Skin epidermis (tissue), 12 donors: ENCODE measurements around the gene CTDNEP1.

Experiments used
- H3K27ac ChIP-seq, 21 experiments: fragments of 200-600 bp; sonication (generic) in 11 of 21; one replicate each; pipeline ENCODE4 v1.5.0; 2020; ENCODE audit warnings: mild to moderate bottlenecking in 3 of 21, inconsistent platforms in 2 of 21, moderate library complexity in 2 of 21
- H3K4me3 ChIP-seq, 7 experiments: fragments of 200-600 bp; sonication (generic) in 2 of 7; one replicate each; pipeline ENCODE4 v1.5.0; 2020; ENCODE audit warnings: inconsistent platforms in 2 of 7, mild to moderate bottlenecking in 2 of 7, moderate library complexity in 1 of 7

The CTDNEP1 gene

GRCh38 chr17:7237266-7237760 is 14.2 kb downstream of the CTDNEP1 start:
- Histone ChIP-seq H3K4me3 (peak overlapping the region; percentile 78 to 98 (median 94)), H3K27ac (peak overlapping the region; percentile 87 to 100 (median 97))

DNA sequence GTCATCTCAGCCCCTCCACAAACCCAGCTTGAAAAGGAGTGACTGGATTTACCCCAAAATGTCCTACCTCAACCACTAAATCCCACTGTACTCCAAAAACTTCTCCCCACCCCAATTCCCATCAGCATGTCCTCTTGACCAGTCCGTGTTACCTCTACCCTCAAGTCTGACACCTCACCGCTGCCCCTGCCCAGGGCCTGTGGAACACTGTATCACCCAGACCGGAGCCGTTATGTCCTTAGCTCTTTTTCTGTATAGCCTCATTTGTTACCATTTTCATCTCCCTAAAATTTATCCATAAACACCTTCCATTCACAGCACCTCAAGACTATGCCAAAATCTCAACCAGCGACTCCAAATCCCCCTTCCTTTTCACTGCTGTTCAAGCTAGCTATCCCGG is 14.7 kb downstream of the CTDNEP1 start:
- no peak overlapping the region for H3K4me3 ChIP-seq
- peak overlapping the region in 10 of 21 experiments; percentile 92 to 100 (median 96) for H3K27ac ChIP-seq

- peak overlapping the region in 7 of 21 experiments; percentile 19 to 97 (median 49) for H3K27ac ChIP-seq
- H3K4me3 ChIP-seq, result no peak overlapping the region
Measured at GRCh38 chr17:7235693-7236665, 15.6 kb downstream of the CTDNEP1 start.

- peak within 1 kb of the TSS; percentile 16 to 95 (median 89) for H3K27ac ChIP-seq
- H3K4me3 ChIP-seq, result peak within 1 kb of the TSS; percentile 67 to 96 (median 78)
Measured at GRCh38 chr17:7234083-7234951, 17.2 kb downstream of the CTDNEP1 start, which contains the start of gene DVL2. DVL2 (minus strand) TSS chr17:7234517; CDS start chr17:7234262, 255 bp downstream.

DNA sequence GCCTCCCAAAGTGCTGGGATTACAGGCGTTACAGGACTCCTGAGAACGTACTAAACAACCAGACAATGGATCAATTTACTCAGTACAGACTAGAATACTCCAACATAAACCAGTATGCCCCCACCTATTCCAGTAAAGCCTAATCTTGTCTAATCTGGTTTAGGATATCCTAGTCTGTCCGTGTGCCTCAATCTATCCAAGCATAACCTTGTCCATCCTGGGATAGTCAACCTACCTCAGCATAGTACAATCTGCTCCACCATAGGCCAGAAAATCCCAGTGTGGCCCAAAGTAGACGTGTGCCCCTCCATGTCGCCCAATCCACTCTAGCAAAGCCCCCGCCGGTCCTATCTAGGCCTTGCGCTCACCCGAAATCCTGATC is 17.8 kb downstream of the CTDNEP1 start:
- peak overlapping the region; percentile 16 to 95 (median 89) for H3K27ac ChIP-seq
- H3K4me3 ChIP-seq, result peak overlapping the region; percentile 67 to 96 (median 78)

GRCh38 chr17:7232114-7232513 is 19.4 kb downstream of the CTDNEP1 start:
- H3K27ac ChIP-seq, result no peak overlapping the region
- H3K4me3 ChIP-seq, result no peak overlapping the region

GRCh38 chr17:7229504-7229903 is 22.0 kb downstream of the CTDNEP1 start:
- Histone ChIP-seq H3K27ac (peak overlapping the region in 1 of 21 experiments; percentile 1), H3K4me3 (no peak overlapping the region)

GRCh38 chr17:7228920-7229319 is 22.6 kb downstream of the CTDNEP1 start:
- H3K4me3 ChIP-seq, result no peak overlapping the region
- peak overlapping the region in 5 of 21 experiments; percentile 1 to 44 (median 6) for H3K27ac ChIP-seq

GRCh38 chr17:7226721-7227710 is 24.5 kb downstream of the CTDNEP1 start:
- no peak overlapping the region for H3K4me3 ChIP-seq
- H3K27ac ChIP-seq, result peak overlapping the region in 5 of 21 experiments; percentile 35 to 65 (median 51)

DNA sequence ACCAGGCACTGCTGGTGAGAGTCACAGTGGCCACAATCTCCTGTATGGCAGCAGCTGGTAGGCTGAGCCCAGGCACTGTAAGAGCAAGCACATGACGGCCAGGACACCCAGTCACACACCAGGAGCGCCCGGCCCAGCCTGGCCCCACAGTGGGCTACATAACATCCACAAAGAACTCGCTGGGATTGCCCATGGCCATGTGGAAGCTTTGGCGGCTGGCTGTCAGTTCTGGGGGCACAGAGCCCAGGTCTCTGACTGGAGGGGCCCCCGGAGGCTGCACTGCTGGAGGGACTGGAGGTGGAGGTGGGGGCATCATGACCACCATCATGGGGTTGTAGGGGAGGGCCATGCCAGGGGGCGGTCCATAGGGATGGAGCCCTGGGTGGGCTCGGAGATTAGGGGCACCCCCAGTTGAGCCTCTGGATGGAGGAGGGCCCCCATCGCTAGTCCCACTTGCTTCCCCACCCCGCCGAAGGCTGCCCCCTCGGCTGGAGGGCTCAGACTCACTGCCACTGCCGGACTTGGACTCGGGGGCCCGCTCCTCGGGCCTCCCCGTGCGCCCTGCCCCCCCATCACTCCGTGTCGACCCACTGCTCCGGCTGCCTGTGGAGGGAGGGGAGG is 25.7 kb downstream of the CTDNEP1 start:
- peak overlapping the region in 2 of 21 experiments; percentile 19 to 55 for H3K27ac ChIP-seq

GRCh38 chr17:7224661-7225111 is 26.8 kb downstream of the CTDNEP1 start:
- Histone ChIP-seq H3K27ac (peak overlapping the region in 1 of 21 experiments; percentile 16), H3K4me3 (no peak overlapping the region)

More for the DNA sequence above, 25.7 kb downstream of the CTDNEP1 start:
- H3K4me3 ChIP-seq, result no peak overlapping the region

DNA sequence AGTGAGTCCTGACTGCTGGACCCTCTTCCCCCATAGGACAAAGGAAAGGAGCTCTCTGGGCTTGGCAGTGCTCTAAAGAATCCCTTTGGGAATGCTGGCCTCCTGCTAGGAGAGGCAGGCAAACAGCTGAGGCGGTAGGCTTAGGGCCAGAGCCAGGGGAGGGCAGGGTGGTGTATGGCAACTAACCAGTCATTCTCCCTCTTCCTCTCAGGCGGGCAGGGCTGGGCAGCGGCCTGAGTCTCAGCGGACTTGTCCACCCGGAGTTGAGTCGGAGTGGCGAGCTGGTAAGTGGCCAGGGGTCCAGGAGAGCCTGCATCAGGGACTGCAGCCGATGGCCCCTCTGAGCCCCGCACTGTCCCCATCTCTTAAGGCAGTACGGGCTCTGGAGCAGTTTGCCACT is 27.4 kb downstream of the CTDNEP1 start:
- H3K27ac ChIP-seq, result peak overlapping the region in 1 of 21 experiments; percentile 15

DNA sequence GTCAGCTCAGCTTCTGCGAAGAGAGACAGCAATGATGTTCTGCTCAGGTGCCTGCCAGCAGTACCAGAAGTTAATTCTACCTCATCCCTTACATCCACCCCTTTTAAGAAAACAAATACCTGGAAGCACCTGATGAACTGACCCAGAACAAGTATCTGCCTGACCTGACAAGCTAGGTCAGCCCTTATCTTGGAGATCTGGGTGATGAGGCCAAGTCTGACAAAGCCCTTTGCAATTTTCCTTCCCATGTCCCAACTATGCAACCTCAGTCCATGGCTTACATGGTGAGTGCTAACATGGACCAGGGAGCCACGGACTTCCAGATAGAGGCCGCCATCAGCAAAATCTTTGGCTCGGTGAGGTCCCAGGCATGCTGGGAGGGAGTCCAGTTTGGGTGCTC is 28.2 kb downstream of the CTDNEP1 start:
- Histone ChIP-seq H3K4me3 (no peak overlapping the region), H3K27ac (peak overlapping the region in 1 of 21 experiments; percentile 33)

More for the DNA sequence above, 27.4 kb downstream of the CTDNEP1 start:
- no peak overlapping the region for H3K4me3 ChIP-seq

GRCh38 chr17:7222972-7223292 is 28.6 kb downstream of the CTDNEP1 start:
- Histone ChIP-seq H3K27ac (peak overlapping the region in 2 of 21 experiments; percentile 33 to 44), H3K4me3 (no peak overlapping the region)

DNA sequence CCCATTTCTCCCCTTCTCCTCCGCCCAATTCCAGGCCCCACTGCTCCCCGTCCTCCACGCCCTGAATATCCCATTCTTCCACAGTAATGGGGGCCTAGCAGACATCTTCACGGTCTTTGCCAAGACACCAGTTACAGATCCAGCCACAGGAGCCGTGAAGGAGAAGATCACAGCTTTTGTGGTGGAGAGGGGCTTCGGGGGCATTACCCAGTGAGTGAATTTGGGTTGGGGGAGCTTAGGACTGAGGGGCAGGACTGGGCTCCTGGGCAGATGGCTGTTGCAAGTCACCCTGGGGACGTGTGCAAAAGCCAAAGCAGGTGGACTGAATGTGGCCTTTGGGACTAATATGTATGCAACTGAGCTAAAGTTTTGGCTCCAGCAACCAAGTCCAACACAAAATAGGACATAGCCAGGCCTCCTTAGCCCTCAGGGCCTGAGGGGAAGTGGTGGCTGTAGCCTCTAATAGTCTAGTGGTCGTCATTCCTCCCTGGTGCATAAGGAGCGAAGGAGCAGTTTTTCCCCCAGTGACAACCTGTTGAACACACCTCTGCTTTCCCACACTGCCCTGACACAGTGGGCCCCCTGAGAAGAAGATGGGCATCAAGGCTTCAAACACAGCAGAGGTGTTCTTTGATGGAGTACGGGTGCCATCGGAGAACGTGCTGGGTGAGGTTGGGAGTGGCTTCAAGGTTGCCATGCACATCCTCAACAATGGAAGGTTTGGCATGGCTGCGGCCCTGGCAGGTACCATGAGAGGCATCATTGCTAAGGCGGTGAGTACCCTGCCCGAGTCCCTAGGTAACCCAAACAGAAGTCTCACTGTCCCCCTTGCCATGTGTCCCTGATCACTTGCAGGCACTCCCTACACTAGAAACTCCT is 29.2 kb downstream of the CTDNEP1 start:
- Histone ChIP-seq H3K27ac (peak overlapping the region in 3 of 21 experiments; percentile 44 to 98 (median 95)), H3K4me3 (no peak overlapping the region)

DNA sequence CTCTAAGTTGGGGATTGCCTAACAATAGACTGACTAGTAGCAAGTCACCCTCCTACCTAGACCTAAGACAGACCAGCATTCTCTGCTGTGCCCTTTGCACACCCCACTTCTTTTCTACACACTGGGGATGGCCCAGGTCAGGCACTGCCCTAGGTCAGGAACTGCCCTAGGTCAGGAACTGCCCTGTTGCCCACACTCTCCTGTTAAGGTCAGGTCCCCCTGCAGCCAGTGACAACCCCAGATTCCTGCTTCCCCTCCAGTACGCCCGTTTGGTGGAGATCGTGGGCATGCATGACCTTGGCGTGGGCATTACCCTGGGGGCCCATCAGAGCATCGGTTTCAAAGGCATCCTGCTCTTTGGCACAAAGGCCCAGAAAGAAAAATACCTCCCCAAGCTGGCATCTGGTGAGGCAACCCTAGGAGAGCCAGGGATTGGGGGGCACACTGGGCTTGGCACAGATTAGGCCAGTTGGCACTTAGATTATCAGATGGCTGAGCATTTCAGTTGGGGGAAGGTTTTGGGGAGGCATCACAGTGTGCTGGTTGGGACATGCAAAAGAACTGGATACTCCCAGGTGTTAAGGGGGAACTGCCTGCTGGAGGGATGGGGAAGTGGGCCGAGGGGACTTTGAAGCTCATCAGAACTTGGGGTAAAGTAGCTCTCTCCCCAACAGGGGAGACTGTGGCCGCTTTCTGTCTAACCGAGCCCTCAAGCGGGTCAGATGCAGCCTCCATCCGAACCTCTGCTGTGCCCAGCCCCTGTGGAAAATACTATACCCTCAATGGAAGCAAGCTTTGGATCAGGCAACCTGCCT is 30.0 kb downstream of the CTDNEP1 start:
- Histone ChIP-seq H3K4me3 (peak overlapping the region in 1 of 7 experiments; percentile 68), H3K27ac (peak overlapping the region in 15 of 21 experiments; percentile 30 to 99 (median 95))
